Activated naive CD8-positive, alpha-beta T cell treated with anti-CD3 and anti-CD28 coated beads for 36 hours (primary cell): ENCODE data around the gene PPA1. TPM values are rescaled to one million over a fixed set of nuclear protein-coding genes. Genes with fewer than 3 reads are reported as not detected.
"Not testable (repeated sequence)": the region's sequence is repeated elsewhere in the genome, so short reads cannot be mapped to it uniquely, and the experiment has no call there.

Source experiments
- DNase-seq: peaks from one replicate; pipeline ENCODE4 v3.0.0; 2021
- H3K27ac Mint-ChIP-seq: one replicate; pipeline ENCODE4 v1.8.0; 2022; ENCODE audit warnings: mild to moderate bottlenecking, moderate library complexity, mixed read lengths
- H3K27me3 Mint-ChIP-seq: one replicate; pipeline ENCODE4 v1.8.0; 2022; ENCODE audit warnings: mild to moderate bottlenecking, mixed read lengths
- H3K36me3 Mint-ChIP-seq: one replicate; pipeline ENCODE4 v1.8.0; 2021; ENCODE audit warnings: mild to moderate bottlenecking, mixed read lengths
- H3K4me1 Mint-ChIP-seq: one replicate; pipeline ENCODE4 v1.8.0; 2021; ENCODE audit warnings: mixed read lengths
- H3K4me3 Mint-ChIP-seq: one replicate; pipeline ENCODE4 v1.8.0; 2022; ENCODE audit warnings: mild to moderate bottlenecking, moderate library complexity, mixed read lengths
- H3K9me3 Mint-ChIP-seq: one replicate; pipeline ENCODE4 v1.8.0; 2022; ENCODE audit warnings: mixed read lengths
- total RNA-seq, 2 experiments: library from RNA; stranded (reverse); gene quantifications; one replicate each; pipeline ENCODE4 v1.2.3, GENCODE V29; 2021

PPA1 gene
- total RNA-seq, 2 experiments from 2014 or later: 388 to 397 TPM

DNA sequence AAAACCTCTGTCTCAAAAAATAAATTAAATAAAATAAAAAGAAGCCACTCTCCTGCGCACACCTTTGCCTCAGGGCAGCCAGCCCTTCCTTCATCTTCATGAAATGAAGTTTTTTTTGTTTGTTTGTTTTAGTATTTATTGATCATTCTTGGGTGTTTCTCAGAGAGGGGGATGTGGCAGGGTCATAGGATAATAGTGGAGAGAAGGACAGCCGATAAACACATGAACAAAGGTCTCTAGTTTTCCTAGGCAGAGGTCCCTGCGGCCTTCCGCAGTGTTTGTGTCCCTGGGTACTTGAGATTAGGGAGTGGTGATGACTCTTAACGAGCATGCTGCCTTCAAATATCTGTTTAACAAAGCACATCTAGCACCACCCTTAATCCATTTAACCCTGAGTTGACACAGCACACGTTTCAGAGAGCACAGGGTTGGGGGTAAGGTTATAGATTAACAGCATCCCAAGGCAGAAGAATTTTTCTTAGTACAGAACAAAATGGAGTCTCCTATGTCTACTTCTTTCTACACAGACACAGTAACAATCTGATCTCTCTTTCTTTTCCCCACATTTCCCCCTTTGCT is 4.8 kb upstream of the PPA1 start:
- H3K27ac Mint-ChIP-seq, DNase-seq, H3K27me3 Mint-ChIP-seq: not testable (repeated sequence)

DNA sequence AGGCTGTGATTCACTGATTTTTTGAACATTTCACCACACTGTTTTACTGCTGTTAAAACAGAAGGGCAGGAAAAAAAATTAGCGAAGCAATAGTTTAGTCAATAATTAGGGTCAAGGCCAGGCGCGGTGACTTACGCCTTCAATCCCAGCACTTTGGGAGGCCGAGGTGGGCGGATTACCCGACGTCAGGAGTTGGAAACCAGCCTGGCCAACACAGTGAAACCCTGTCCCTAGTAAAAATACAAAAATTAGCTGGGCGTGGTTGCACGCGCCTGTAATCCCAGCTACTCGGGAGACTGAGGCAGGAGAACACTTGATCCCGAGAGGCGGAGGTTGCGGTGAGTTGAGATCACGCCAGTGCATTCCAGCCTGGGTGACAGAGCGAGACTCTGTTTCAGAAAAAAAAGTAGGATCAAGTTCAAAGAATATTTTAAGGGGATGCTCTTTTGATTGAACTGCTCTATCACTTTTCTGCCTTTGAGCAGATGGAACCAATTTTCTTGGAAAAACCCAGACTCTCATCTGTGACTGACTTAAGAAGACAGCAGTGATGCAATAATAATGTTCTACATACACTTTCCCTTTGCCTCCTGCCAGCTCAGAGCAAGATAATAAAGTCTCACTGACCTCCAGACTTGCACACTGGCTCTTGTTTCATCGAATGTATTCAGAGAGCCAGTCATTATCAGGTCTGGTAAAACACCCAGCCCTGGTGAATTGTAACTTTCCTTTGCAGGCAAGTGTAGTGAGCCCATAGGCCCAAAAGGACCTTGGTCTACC is 1.6 kb upstream of the PPA1 start:
- no peak overlapping the region for H3K4me3 Mint-ChIP-seq

More for the DNA sequence above, 4.8 kb upstream of the PPA1 start:
- H3K4me3 Mint-ChIP-seq, H3K4me1 Mint-ChIP-seq, H3K36me3 Mint-ChIP-seq, H3K9me3 Mint-ChIP-seq: not testable (repeated sequence)

GRCh38 chr10:70233939-70234300 is 691 bp upstream of the PPA1 start:
- no peak for DNase-seq
- H3K36me3 Mint-ChIP-seq: peaks cover 21% of the 10 kb centered on the region
- no peaks in the 10 kb centered on the region for H3K27me3 Mint-ChIP-seq
- H3K4me3 Mint-ChIP-seq: peak overlapping the region; percentile 87
- no peaks in the 10 kb centered on the region for H3K9me3 Mint-ChIP-seq
- H3K27ac Mint-ChIP-seq: peak overlapping the region; percentile 97
- H3K4me1 Mint-ChIP-seq: peaks cover 27% of the 10 kb centered on the region

More for the DNA sequence above, 1.6 kb upstream of the PPA1 start:
- DNase-seq: no peak
- Mint-ChIP-seq H3K27me3 (no peaks in the 10 kb centered on the region), H3K27ac (peak overlapping the region; percentile 57), H3K9me3 (no peaks in the 10 kb centered on the region), H3K4me1 (peaks cover 20% of the 10 kb centered on the region), H3K36me3 (peaks cover 16% of the 10 kb centered on the region)

- DNase-seq: no peak
- H3K4me1 Mint-ChIP-seq: peaks cover 38% of the 10 kb centered on the region
- peak overlapping the region; percentile 96 for H3K27ac Mint-ChIP-seq
- H3K4me3 Mint-ChIP-seq: peak overlapping the region; percentile 87
- H3K36me3 Mint-ChIP-seq: peaks cover 26% of the 10 kb centered on the region
- H3K9me3 Mint-ChIP-seq: no peaks in the 10 kb centered on the region
- no peaks in the 10 kb centered on the region for H3K27me3 Mint-ChIP-seq
Measured at GRCh38 chr10:70232859-70233108, 445 bp downstream of the PPA1 start.

DNA sequence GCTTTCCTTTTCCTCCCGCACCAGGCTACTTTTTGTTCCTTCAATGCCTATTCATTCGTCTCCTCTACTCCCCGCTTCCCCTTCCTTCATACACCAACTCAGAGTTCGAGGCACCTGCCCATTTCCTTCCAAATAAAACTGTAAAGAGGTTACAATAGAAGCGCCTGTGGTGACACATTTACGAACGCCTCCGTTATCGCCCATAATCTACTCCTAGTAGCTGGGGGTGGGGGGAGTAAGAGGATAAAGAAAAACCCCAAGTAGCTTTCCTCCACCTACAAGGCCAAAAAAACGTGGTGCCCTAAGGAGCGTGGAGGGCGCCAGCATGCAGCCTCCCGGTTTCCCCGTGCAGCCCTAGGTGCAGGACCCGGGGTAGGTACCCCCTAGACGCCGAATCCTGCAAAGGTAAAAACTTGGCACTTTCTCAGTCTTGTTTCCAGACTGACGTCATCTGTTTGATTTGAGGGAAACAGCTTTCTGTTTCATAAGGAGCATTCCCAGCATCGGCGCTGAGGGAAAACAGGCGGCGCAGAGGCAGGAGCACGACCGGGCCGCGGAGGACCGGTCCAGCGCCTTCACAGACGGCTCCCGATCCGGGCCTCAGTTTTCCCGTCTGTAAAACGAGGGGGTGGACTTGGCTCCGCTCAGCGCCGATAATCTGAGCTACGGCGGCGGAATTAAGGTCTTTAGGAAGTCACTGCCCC is 922 bp downstream of the PPA1 start:
- Mint-ChIP-seq H3K36me3 (peaks cover 28% of the 10 kb centered on the region), H3K27me3 (no peaks in the 10 kb centered on the region), H3K4me1 (peaks cover 38% of the 10 kb centered on the region), H3K27ac (peak overlapping the region; percentile 96), H3K4me3 (peak overlapping the region; percentile 87), H3K9me3 (no peaks in the 10 kb centered on the region)
- peak; percentile 51 for DNase-seq

- no peaks in the 10 kb centered on the region for H3K9me3 Mint-ChIP-seq
- DNase-seq: no peak
- H3K27me3 Mint-ChIP-seq: no peaks in the 10 kb centered on the region
- no peak overlapping the region for H3K4me3 Mint-ChIP-seq
- H3K4me1 Mint-ChIP-seq: peaks cover 45% of the 10 kb centered on the region
- no peak overlapping the region for H3K27ac Mint-ChIP-seq
- peaks cover 36% of the 10 kb centered on the region for H3K36me3 Mint-ChIP-seq
Measured at GRCh38 chr10:70228491-70228890, 4.7 kb downstream of the PPA1 start.

GRCh38 chr10:70227548-70228320 is 5.5 kb downstream of the PPA1 start:
- peaks cover 48% of the 10 kb centered on the region for H3K4me1 Mint-ChIP-seq
- no peak overlapping the region for H3K4me3 Mint-ChIP-seq
- no peaks in the 10 kb centered on the region for H3K27me3 Mint-ChIP-seq
- no peak overlapping the region for H3K27ac Mint-ChIP-seq
- H3K36me3 Mint-ChIP-seq: peaks cover 39% of the 10 kb centered on the region
- no peak for DNase-seq
- H3K9me3 Mint-ChIP-seq: no peaks in the 10 kb centered on the region

DNA sequence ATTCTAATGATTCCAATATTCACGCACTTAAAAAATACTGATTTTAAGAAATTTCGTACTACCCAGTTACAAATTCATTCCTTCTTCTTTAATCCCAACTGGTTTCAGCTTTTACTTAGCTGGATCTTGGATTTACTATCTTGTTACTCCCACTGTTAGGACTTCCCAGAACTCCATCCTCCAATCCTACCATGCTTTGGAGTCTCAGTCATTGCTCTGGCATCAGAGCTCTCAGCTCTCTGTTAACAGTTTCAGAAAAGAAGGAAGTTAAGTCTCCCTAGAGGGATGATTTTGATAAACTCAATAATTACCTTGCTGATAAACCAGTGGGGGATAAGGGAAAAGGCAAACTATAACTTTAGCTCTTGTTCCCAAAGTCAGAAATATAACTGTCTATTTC is 9.5 kb downstream of the PPA1 start:
- peaks cover 27% of the 10 kb centered on the region for H3K36me3 Mint-ChIP-seq
- no peak overlapping the region for H3K27ac Mint-ChIP-seq
- H3K4me1 Mint-ChIP-seq: peaks cover 41% of the 10 kb centered on the region
- no peaks in the 10 kb centered on the region for H3K27me3 Mint-ChIP-seq
- DNase-seq: no peak
- no peak overlapping the region for H3K4me3 Mint-ChIP-seq
- H3K9me3 Mint-ChIP-seq: no peaks in the 10 kb centered on the region

DNA sequence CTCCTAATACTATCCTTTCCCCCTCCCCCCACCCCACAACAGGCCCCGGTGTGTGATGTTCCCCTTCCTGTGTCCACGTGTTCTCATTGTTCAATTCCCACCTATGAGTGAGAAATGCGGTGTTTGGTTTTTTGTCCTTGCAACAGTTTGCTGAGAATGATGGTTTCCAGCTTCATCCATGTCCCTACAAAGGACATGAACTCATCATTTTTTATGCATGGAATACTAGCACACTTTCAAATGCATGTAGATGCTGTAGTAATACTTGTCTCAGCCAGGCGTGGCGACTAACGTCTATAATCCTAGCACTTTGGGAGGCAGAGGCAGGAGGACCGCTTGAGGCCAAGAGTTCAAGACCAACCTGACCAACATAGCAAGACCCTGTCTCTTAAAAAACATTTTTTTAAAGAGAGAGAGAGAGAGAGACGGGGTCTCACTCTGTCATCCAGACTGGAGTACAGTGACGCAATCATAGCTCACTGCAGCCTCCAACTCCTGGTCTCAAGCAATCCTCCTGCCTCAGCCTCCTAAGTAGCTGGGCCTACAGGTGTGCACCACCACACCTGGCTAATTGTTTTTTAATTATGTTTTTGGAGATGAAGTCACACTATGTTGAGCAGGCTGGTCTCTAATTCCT is 10.3 kb downstream of the PPA1 start:
- H3K36me3 Mint-ChIP-seq: peaks cover 28% of the 10 kb centered on the region
- H3K27me3 Mint-ChIP-seq: not testable (repeated sequence)

GRCh38 chr10:70222340-70222794 is 10.9 kb downstream of the PPA1 start:
- H3K36me3 Mint-ChIP-seq: peaks cover 26% of the 10 kb centered on the region
- DNase-seq: no peak
- H3K27ac Mint-ChIP-seq: no peak overlapping the region
- peaks cover 36% of the 10 kb centered on the region for H3K4me1 Mint-ChIP-seq
- no peak overlapping the region for H3K4me3 Mint-ChIP-seq
- H3K9me3 Mint-ChIP-seq: no peaks in the 10 kb centered on the region
- H3K27me3 Mint-ChIP-seq: no peaks in the 10 kb centered on the region

More for the DNA sequence above, 10.3 kb downstream of the PPA1 start:
- peaks cover 37% of the 10 kb centered on the region for H3K4me1 Mint-ChIP-seq
- not testable (repeated sequence) for H3K4me3 Mint-ChIP-seq, DNase-seq, H3K9me3 Mint-ChIP-seq
- H3K27ac Mint-ChIP-seq: peak overlapping the region; percentile 58

GRCh38 chr10:70221030-70221429 is 12.2 kb downstream of the PPA1 start:
- no peak for DNase-seq
- Mint-ChIP-seq H3K4me3 (no peak overlapping the region), H3K27me3 (no peaks in the 10 kb centered on the region), H3K27ac (peak overlapping the region; percentile 64), H3K9me3 (no peaks in the 10 kb centered on the region), H3K36me3 (peaks cover 25% of the 10 kb centered on the region), H3K4me1 (peaks cover 30% of the 10 kb centered on the region)

DNA sequence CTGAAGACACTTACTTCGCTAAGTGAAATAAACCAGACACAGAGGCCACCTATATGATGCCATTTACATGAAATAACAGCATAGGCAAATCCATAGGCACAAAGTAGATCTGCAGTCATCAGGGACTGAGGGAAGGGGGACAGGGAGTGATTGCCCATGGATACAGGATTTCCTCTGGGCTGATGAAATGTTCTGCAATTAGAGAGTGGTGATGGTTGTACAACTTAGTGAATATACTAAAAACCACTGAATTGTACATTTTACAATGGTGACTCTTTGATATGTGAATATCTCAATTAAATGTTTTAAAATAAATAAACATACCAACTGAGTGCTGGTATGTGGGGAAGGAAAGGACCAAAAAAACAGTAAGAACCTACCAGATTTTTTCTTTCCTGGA is 20.4 kb downstream of the PPA1 start:
- Mint-ChIP-seq H3K4me1 (no peaks in the 10 kb centered on the region), H3K27ac (no peak overlapping the region), H3K27me3 (no peaks in the 10 kb centered on the region), H3K4me3 (no peak overlapping the region), H3K9me3 (no peaks in the 10 kb centered on the region), H3K36me3 (peaks cover 10% of the 10 kb centered on the region)
- no peak for DNase-seq

DNA sequence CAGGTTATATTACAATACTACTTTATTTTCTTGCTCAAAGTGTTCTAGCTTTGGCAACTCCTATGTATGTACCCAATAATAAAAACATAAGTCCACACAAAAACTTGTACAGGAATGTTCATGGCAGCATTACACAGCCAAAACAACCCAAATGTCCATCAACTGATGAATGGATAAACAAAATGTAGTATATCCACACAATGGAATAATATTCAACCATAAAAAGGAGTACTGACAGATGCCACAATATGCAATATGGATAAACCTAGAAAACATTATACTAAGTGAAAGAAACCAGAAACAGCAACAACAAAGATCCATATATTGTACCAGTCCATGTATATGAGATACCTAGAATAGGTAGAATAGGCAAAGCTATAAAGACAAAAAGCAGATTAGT is 21.0 kb downstream of the PPA1 start:
- no peak overlapping the region for H3K27ac Mint-ChIP-seq
- H3K9me3 Mint-ChIP-seq: no peaks in the 10 kb centered on the region
- no peak for DNase-seq
- H3K4me1 Mint-ChIP-seq: no peaks in the 10 kb centered on the region
- no peaks in the 10 kb centered on the region for H3K27me3 Mint-ChIP-seq
- H3K4me3 Mint-ChIP-seq: no peak overlapping the region
- peaks cover 10% of the 10 kb centered on the region for H3K36me3 Mint-ChIP-seq

DNA sequence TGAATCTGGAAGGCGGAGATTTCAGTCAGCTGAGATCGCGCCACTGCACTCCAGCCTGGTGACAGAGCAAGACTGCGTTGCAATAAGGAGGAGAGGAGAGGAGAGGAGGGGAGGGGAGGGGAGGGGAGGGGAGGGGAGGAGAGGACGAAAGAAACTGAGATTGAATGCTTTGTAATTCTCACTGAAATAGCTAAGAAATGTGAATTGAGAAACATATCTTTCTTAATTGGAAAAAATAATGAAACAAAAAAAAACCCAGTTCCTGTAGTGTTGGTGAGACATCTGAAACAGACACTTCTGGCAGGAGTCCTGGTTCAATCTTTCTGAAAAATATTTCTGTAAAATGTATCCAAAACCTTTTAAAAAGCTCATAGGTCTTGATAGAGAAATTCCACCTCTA is 26.5 kb downstream of the PPA1 start:
- Mint-ChIP-seq H3K36me3 (peaks cover 19% of the 10 kb centered on the region), H3K27me3 (no peaks in the 10 kb centered on the region), H3K4me1 (no peaks in the 10 kb centered on the region), H3K4me3 (no peak overlapping the region), H3K9me3 (no peaks in the 10 kb centered on the region), H3K27ac (no peak overlapping the region)
- no peak for DNase-seq

DNA sequence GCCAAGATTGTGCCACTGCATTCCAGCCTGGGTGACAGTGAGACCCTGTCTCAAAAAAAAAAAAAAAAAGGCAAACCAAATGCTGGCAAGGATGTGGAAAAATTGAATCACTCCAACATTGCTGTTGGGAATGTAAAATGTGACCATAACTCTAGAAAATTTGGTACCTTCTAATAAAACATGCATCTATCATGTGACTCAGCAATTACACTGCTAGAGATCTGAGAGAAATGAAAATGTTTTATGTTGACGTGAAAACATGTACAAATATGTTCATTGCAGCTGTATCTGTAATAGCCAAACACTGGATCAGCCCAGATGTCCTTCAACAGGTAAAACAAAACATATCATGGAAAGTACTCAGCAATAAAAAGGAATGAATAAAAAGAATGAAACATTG is 32.1 kb downstream of the PPA1 start:
- Mint-ChIP-seq H3K9me3 (no peaks in the 10 kb centered on the region), H3K27ac (peak overlapping the region; percentile 71), H3K4me3 (no peak overlapping the region), H3K36me3 (peaks cover 58% of the 10 kb centered on the region), H3K4me1 (peaks cover 33% of the 10 kb centered on the region), H3K27me3 (no peaks in the 10 kb centered on the region)
- no peak for DNase-seq
